NT2/D1 (cell line): ENCODE data around the gene UQCRHL.

ENCODE experiments used
- SUZ12 ChIP-seq: IDR thresholded peaks from 2 replicates; pipeline ENCODE4 v1.6.1; 2011; ENCODE audit not compliant: insufficient read length, insufficient read depth; ENCODE audit errors: extremely low read depth
- YY1 ChIP-seq: IDR thresholded peaks from 2 replicates; pipeline ENCODE4 v1.6.1; 2011; ENCODE audit not compliant: insufficient read length, insufficient read depth
- ZNF274 ChIP-seq: IDR thresholded peaks from 2 replicates; pipeline ENCODE4 v1.6.1; 2011; ENCODE audit warnings: mild to moderate bottlenecking, low read depth, low read length

DNA sequence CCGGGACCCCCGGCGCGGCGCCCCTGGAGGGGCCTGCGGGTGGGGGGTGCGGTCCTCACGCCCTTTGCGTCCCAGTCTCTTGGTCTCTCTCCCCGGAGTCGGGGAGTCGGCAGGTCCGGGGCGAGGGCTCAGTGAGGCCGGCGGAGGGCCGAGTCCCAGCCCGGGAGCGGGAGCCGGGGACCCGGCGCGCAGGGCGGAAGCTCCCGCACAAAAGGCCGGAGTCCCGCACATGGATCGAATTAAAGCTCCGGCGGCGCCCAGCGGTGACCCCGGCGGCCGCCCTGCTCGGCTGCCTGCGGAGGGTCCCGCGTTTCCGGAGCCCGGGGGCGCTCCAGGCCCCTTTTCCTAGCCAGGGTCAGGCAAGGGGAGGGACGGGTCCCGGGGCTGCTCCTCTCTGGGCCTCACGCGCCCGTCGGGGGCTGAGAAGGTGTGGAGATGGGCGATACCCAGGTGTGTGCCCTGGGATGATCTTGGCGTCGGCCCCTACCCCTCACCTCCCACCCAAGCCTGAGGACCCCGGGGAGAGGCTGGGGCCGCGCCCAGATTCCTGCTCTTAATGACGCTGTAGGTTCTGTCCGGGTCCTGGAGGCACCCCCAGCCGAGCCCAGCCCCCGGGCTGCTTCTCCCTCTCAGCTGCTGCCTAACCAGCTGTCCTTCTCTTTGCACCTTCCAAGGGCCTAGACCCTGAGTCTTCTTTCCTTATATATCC is 48.3 kb downstream of the UQCRHL start:
- no peak for TF ChIP-seq ZNF274
- no peak for TF ChIP-seq SUZ12
- no peak for TF ChIP-seq YY1
